DND-41 (cell line): ENCODE results near the gene APOC3.
A peak's percentile ranks its signal among the peaks of the same experiment; 100 is the strongest.

Experiments used
- ATAC-seq: fragments of 200-7000 bp; cut with Tn5 transposase; 3 replicates; pipeline ENCODE4 v1.9.1; 2021; ENCODE audit warnings: low read depth; ENCODE audit not compliant: insufficient read depth
- DNase-seq: peaks from one replicate; pipeline ENCODE4 v3.0.0-alpha.2; 2020
- H2AFZ ChIP-seq: 2 replicates; pipeline ENCODE4 v1.6.0; 2012; ENCODE audit warnings: low read depth, low read length
- H3K27ac ChIP-seq: 2 replicates; pipeline ENCODE4 v1.5.1; 2012; ENCODE audit warnings: low read length, inconsistent platforms
- H3K27me3 ChIP-seq: fragments of 200-600 bp; sonication (generic); 2 replicates; pipeline ENCODE4 v1.6.0; 2012; ENCODE audit warnings: low read length, mild to moderate bottlenecking, inconsistent platforms; ENCODE audit not compliant: insufficient read depth, poor library complexity
- H3K36me3 ChIP-seq: 2 replicates; pipeline ENCODE4 v1.5.1; 2012; ENCODE audit warnings: low read length, inconsistent platforms; ENCODE audit not compliant: insufficient read depth
- H3K4me1 ChIP-seq: 2 replicates; pipeline ENCODE4 v1.5.1; 2012; ENCODE audit warnings: mild to moderate bottlenecking, low read length; ENCODE audit not compliant: insufficient read depth
- H3K4me2 ChIP-seq: 2 replicates; pipeline ENCODE4 v1.6.0; 2012; ENCODE audit warnings: mild to moderate bottlenecking, moderate library complexity, low read length, inconsistent platforms; ENCODE audit not compliant: insufficient read depth
- H3K4me3 ChIP-seq, 2 experiments: fragments of 200-600 bp in 1 of 2; shearing (Covaris generic) in 1 of 2; 2 replicates each; pipeline ENCODE4 v1.5.1; 2012 to 2016; ENCODE audit warnings: inconsistent platforms in 2 of 2, low read length in 2 of 2, mild to moderate bottlenecking in 2 of 2, low read depth in 1 of 2, moderate library complexity in 1 of 2
- H3K79me2 ChIP-seq: 2 replicates; pipeline ENCODE4 v1.6.0; 2012; ENCODE audit warnings: low read length, inconsistent platforms; ENCODE audit not compliant: insufficient read depth
- H3K9ac ChIP-seq: 2 replicates; pipeline ENCODE4 v1.6.0; 2012; ENCODE audit warnings: low read depth, mild to moderate bottlenecking, inconsistent platforms, low read length, moderate library complexity
- H3K9me3 ChIP-seq: 2 replicates; pipeline ENCODE4 v1.5.1; 2012; ENCODE audit warnings: low read length, moderate library complexity, mild to moderate bottlenecking, inconsistent platforms; ENCODE audit not compliant: insufficient read depth, severe bottlenecking
- H4K20me1 ChIP-seq: 2 replicates; pipeline ENCODE4 v1.6.0; 2012; ENCODE audit warnings: low read length; ENCODE audit not compliant: insufficient read depth
- EZH2 ChIP-seq: IDR thresholded peaks from 3 replicates; pipeline ENCODE4 v1.6.1; 2012; ENCODE audit warnings: borderline replicate concordance, low read depth, mild to moderate bottlenecking, moderate library complexity, low read length, inconsistent platforms; ENCODE audit not compliant: severe bottlenecking
- TF ChIP-seq, protein P1 (sequence below): IDR thresholded peaks from 2 replicates; pipeline ENCODE4 v1.5.1; 2012; ENCODE audit warnings: borderline replicate concordance, low read length, moderate library complexity, mild to moderate bottlenecking; ENCODE audit not compliant: poor library complexity, severe bottlenecking; ENCODE audit errors: extremely low read depth

The APOC3 gene

DNA sequence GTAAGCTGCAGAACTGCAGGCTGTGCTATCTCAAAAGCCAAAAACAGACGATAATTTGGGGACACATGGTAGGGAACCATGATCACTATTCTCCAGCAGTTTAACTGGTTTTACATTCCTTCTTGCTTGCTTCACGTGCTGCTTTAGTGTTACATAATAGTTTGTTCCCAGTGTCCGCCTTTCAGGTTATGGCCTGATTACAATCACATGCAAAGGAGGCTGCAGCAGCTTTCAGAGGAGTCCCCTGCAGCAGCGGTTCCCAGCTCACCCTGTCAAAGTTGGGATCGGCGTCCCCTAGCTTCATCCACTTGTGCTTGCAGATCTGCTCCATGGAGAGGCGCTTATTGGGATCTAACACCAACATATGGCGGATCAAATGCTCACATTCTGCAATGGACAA lies 46.9 kb downstream of the APOC3 start:
- DNase-seq: no peak
- no peaks in the 10 kb centered on the region for H4K20me1 ChIP-seq
- TF ChIP-seq EZH2: no peak
- peaks cover 39% of the 10 kb centered on the region for H3K36me3 ChIP-seq
- no peak overlapping the region for H3K4me3 ChIP-seq
- no peak overlapping the region for H2AFZ ChIP-seq
- H3K4me1 ChIP-seq: no peaks in the 10 kb centered on the region
- H3K4me2 ChIP-seq: no peak overlapping the region
- H3K9ac ChIP-seq: no peak overlapping the region
- H3K79me2 ChIP-seq: no peaks in the 10 kb centered on the region
- no peaks in the 10 kb centered on the region for H3K27me3 ChIP-seq
- no peaks in the 10 kb centered on the region for H3K9me3 ChIP-seq
- no peak overlapping the region for H3K27ac ChIP-seq
- no peak for ATAC-seq

DNA sequence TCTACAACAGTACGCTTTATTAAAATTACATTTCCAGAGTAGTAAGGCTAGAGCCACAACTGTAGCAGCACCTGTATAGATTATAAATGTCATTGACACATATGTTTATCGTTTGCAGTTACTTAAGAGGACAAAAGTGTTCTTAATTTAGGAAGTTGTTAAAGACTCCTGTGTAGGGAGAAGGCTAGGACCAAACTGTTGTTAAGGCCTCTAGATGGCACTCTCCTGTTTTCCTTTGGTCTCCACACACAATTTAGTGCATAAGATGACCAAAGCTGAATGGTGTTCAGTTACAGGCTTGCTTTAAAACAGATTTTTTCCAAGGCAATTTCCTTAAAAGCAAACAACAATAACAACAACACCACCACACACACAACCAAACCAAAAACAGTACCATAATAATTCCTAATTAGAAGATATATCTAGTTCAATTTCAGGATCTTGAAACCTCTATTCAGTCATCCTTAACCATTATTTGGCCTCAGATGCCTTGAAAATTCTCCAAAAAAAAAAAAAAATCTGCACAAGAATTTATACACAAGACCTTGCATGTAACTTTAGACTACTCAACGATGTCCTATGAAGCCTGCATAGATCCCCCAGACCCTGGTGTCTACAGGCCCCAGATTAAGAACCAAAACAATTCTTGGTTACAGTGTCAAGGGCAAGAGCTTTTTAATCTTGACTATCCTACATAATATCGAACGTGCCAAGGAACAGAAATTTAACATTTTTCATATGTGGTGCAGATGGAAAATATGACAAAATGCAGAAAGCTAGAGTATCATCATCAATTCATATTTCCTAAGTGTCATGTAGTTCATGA lies 50.3 kb downstream of the APOC3 start:
- ATAC-seq (peak; percentile 90), DNase-seq (peak; percentile 20)
- no peaks in the 10 kb centered on the region for H3K4me1 ChIP-seq
- peaks cover 8% of the 10 kb centered on the region for H3K36me3 ChIP-seq
- H3K4me3 ChIP-seq: no peak overlapping the region
- no peak overlapping the region for H3K4me2 ChIP-seq
- TF ChIP-seq, protein P1, sequence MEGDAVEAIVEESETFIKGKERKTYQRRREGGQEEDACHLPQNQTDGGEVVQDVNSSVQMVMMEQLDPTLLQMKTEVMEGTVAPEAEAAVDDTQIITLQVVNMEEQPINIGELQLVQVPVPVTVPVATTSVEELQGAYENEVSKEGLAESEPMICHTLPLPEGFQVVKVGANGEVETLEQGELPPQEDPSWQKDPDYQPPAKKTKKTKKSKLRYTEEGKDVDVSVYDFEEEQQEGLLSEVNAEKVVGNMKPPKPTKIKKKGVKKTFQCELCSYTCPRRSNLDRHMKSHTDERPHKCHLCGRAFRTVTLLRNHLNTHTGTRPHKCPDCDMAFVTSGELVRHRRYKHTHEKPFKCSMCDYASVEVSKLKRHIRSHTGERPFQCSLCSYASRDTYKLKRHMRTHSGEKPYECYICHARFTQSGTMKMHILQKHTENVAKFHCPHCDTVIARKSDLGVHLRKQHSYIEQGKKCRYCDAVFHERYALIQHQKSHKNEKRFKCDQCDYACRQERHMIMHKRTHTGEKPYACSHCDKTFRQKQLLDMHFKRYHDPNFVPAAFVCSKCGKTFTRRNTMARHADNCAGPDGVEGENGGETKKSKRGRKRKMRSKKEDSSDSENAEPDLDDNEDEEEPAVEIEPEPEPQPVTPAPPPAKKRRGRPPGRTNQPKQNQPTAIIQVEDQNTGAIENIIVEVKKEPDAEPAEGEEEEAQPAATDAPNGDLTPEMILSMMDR: peak; percentile 77
- TF ChIP-seq EZH2: no peak
- H3K79me2 ChIP-seq: no peaks in the 10 kb centered on the region
- no peaks in the 10 kb centered on the region for H3K27me3 ChIP-seq
- no peaks in the 10 kb centered on the region for H3K9me3 ChIP-seq
- H4K20me1 ChIP-seq: no peaks in the 10 kb centered on the region
- H2AFZ ChIP-seq: no peak overlapping the region
- H3K9ac ChIP-seq: no peak overlapping the region
- H3K27ac ChIP-seq: no peak overlapping the region

DNA sequence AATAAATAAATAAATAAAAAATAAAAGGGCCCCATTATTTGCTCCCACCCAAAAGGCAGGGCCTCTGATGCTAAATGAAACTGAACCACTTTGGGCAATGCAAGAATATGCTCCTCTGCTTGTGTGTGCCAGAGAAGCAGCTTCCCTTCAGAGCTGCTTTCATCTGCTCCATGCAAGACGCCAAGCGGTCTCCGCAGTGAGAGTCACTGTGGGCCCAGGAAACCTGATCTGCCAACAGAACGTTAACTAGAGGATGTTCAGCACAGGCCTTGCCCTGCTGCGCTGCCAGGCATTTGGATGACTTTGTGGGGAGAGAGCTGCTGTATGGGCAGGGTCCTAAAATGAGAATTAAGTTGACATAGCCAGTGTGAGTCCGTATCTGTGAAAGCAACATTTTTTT lies 51.4 kb downstream of the APOC3 start:
- no peak overlapping the region for H2AFZ ChIP-seq
- no peak overlapping the region for H3K27ac ChIP-seq
- no peaks in the 10 kb centered on the region for H3K9me3 ChIP-seq
- no peaks in the 10 kb centered on the region for H4K20me1 ChIP-seq
- H3K79me2 ChIP-seq: no peaks in the 10 kb centered on the region
- no peak overlapping the region for H3K4me3 ChIP-seq
- H3K36me3 ChIP-seq: no peaks in the 10 kb centered on the region
- ATAC-seq (no peak), DNase-seq (no peak)
- no peak overlapping the region for H3K4me2 ChIP-seq
- TF ChIP-seq, protein P1: no peak
- TF ChIP-seq EZH2: no peak
- H3K4me1 ChIP-seq: no peaks in the 10 kb centered on the region
- H3K27me3 ChIP-seq: no peaks in the 10 kb centered on the region
- H3K9ac ChIP-seq: no peak overlapping the region

DNA sequence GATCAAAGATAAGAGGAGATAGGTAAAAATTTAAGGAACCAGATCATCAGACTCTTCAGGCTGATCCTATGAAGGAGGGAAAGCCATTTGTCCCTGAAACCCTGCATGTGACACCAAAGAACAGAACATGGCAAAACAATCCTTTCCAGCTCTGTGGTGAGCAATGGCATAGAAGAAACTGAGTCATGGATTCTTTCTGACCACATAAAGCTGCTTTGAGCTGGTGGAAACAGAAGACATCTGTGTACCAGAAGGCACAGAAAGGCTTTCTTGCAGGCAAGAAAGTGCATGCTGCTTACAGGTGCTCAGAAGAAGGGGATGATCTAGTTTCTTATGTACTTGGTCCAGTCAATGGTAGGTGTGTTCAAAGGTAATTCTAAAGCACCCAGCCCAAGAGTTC lies 52.7 kb downstream of the APOC3 start:
- no peak for ATAC-seq
- H3K79me2 ChIP-seq: no peaks in the 10 kb centered on the region
- no peaks in the 10 kb centered on the region for H3K36me3 ChIP-seq

More for the DNA sequence above, 52.7 kb downstream of the APOC3 start:
- no peak overlapping the region for H3K27ac ChIP-seq
- H3K4me1 ChIP-seq: no peaks in the 10 kb centered on the region
- no peak overlapping the region for H3K4me3 ChIP-seq
- H3K9ac ChIP-seq: no peak overlapping the region
- TF ChIP-seq, protein P1: no peak
- no peak for TF ChIP-seq EZH2
- no peaks in the 10 kb centered on the region for H4K20me1 ChIP-seq
- H3K9me3 ChIP-seq: no peaks in the 10 kb centered on the region
- H3K4me2 ChIP-seq: no peak overlapping the region
- no peak overlapping the region for H2AFZ ChIP-seq
- DNase-seq: no peak
- H3K27me3 ChIP-seq: no peaks in the 10 kb centered on the region
